Mesendoderm (in vitro differentiated cells): Measurements from ENCODE around the gene KDELR1.
"Not testable (repeated sequence)": the region's sequence is repeated elsewhere in the genome, so short reads cannot be mapped to it uniquely, and the experiment has no call there.

Experiments used
- DNase-seq: peaks from one replicate; pipeline ENCODE4 v3.0.0; 2013
- H2AK5ac ChIP-seq: 2 replicates; pipeline ENCODE4 v1.6.1; 2013; ENCODE audit warnings: low read length, inconsistent platforms
- H2BK120ac ChIP-seq: 2 replicates; pipeline ENCODE4 v1.6.1; 2013; ENCODE audit warnings: low read depth, mild to moderate bottlenecking, low read length, moderate library complexity, mixed read lengths
- H2BK15ac ChIP-seq: replicated peaks from 2 replicates; pipeline ENCODE4 v1.6.1; 2013; ENCODE audit warnings: low read depth, mild to moderate bottlenecking, moderate library complexity
- H2BK5ac ChIP-seq: 2 replicates; pipeline ENCODE4 v1.6.1; 2013; ENCODE audit warnings: low read length, inconsistent platforms
- H3K18ac ChIP-seq: 2 replicates; pipeline ENCODE4 v1.6.1; 2013; ENCODE audit warnings: mild to moderate bottlenecking, low read length, mixed read lengths
- H3K23ac ChIP-seq: one replicate; pipeline ENCODE4 v1.6.1; 2013; ENCODE audit warnings: low read length
- H3K27ac ChIP-seq: 2 replicates; pipeline ENCODE4 v1.5.1; 2013; ENCODE audit warnings: low read depth, mild to moderate bottlenecking, inconsistent platforms, low read length, moderate library complexity
- H3K27me3 ChIP-seq: 2 replicates; pipeline ENCODE4 v1.6.1; 2013; ENCODE audit warnings: low read length, control low read depth, mild to moderate bottlenecking, inconsistent platforms; ENCODE audit not compliant: insufficient read depth, poor library complexity
- H3K36me3 ChIP-seq: 2 replicates; pipeline ENCODE4 v1.6.1; 2013; ENCODE audit warnings: low read length, inconsistent platforms; ENCODE audit not compliant: control insufficient read depth, insufficient read depth
- H3K4ac ChIP-seq: one replicate; pipeline ENCODE4 v1.6.1; 2013; ENCODE audit warnings: low read depth, mild to moderate bottlenecking, low read length, moderate library complexity
- H3K4me1 ChIP-seq: 2 replicates; pipeline ENCODE4 v1.6.1; 2013; ENCODE audit warnings: low read depth, low read length, inconsistent platforms; ENCODE audit not compliant: control insufficient read depth
- H3K4me2 ChIP-seq: 2 replicates; pipeline ENCODE4 v1.6.1; 2013; ENCODE audit warnings: low read length
- H3K4me3 ChIP-seq: 2 replicates; pipeline ENCODE4 v1.5.1; 2013; ENCODE audit warnings: mild to moderate bottlenecking, low read length
- H3K56ac ChIP-seq: one replicate; pipeline ENCODE4 v1.6.1; 2013; ENCODE audit warnings: low read length
- H3K79me1 ChIP-seq: 2 replicates; pipeline ENCODE4 v1.6.1; 2013; ENCODE audit warnings: low read length, inconsistent platforms
- H3K79me2 ChIP-seq: 2 replicates; pipeline ENCODE4 v1.6.1; 2013; ENCODE audit warnings: mild to moderate bottlenecking, low read length; ENCODE audit not compliant: control insufficient read depth, insufficient read depth
- H3K9ac ChIP-seq: 2 replicates; pipeline ENCODE4 v1.6.1; 2013; ENCODE audit warnings: low read length, inconsistent platforms
- H4K5ac ChIP-seq: one replicate; pipeline ENCODE4 v1.6.1; 2013; ENCODE audit warnings: low read length
- H4K8ac ChIP-seq: one replicate; pipeline ENCODE4 v1.6.1; 2013; ENCODE audit warnings: low read depth, mild to moderate bottlenecking, control low read depth, low read length, moderate library complexity
- WGBS: extraction: QIAGEN DNeasy Blood & Tissue Kit; methylation state at CpG from one replicate; pipeline ENCODE4 v1.1.7; 2013; ENCODE audit warnings: low lambda C conversion rate, missing lambda C conversion rate; ENCODE audit not compliant: insufficient coverage; ENCODE audit errors: extremely low coverage; 5-methylcytosine and 5-hydroxymethylcytosine counted together

The KDELR1 gene

GRCh38 chr19:48373567-48373966 lies 17.8 kb downstream of the KDELR1 start:
- no peak overlapping the region for H3K23ac ChIP-seq
- H3K79me2 ChIP-seq: no peaks in the 10 kb centered on the region
- H3K9ac ChIP-seq: no peak overlapping the region
- no peak overlapping the region for H2BK120ac ChIP-seq
- no peak overlapping the region for H4K8ac ChIP-seq
- H2BK15ac ChIP-seq: no peak overlapping the region
- no peak overlapping the region for H3K27ac ChIP-seq
- H3K4me1 ChIP-seq: no peaks in the 10 kb centered on the region
- H3K36me3 ChIP-seq: no peaks in the 10 kb centered on the region
- no peak overlapping the region for H3K4me3 ChIP-seq
- no peak overlapping the region for H3K4me2 ChIP-seq
- H2BK5ac ChIP-seq: no peak overlapping the region
- H4K5ac ChIP-seq: no peak overlapping the region
- no peaks in the 10 kb centered on the region for H3K27me3 ChIP-seq
- no peak overlapping the region for H3K4ac ChIP-seq
- DNase-seq: no peak
- H2AK5ac ChIP-seq: no peak overlapping the region
- WGBS: no CpG with 5 or more reads among the region's 11 CpGs
- no peak overlapping the region for H3K56ac ChIP-seq
- H3K18ac ChIP-seq: no peak overlapping the region
- no peaks in the 10 kb centered on the region for H3K79me1 ChIP-seq

- Histone ChIP-seq H3K4me1 (no peaks in the 10 kb centered on the region), H3K4me3 (no peak overlapping the region), H2AK5ac (no peak overlapping the region), H2BK120ac (no peak overlapping the region), H4K5ac (no peak overlapping the region), H3K9ac (no peak overlapping the region), H3K79me2 (no peaks in the 10 kb centered on the region), H3K56ac (no peak overlapping the region), H3K79me1 (no peaks in the 10 kb centered on the region), H3K27me3 (no peaks in the 10 kb centered on the region), H3K18ac (no peak overlapping the region), H3K4ac (no peak overlapping the region), H2BK15ac (no peak overlapping the region), H3K27ac (no peak overlapping the region), H3K36me3 (no peaks in the 10 kb centered on the region), H2BK5ac (no peak overlapping the region), H3K23ac (no peak overlapping the region), H3K4me2 (no peak overlapping the region), H4K8ac (no peak overlapping the region)
- no CpG with 5 or more reads among the region's 4 CpGs for WGBS
- DNase-seq: no peak
These were observed 18.4 kb downstream of the KDELR1 start for GRCh38 chr19:48372904-48373303.

GRCh38 chr19:48371771-48372170 lies 19.6 kb downstream of the KDELR1 start:
- not testable (repeated sequence) for H2AK5ac ChIP-seq, H3K79me2 ChIP-seq, H4K5ac ChIP-seq, H3K9ac ChIP-seq, H3K4me1 ChIP-seq, H3K36me3 ChIP-seq, H2BK120ac ChIP-seq, H2BK15ac ChIP-seq, H4K8ac ChIP-seq, H3K79me1 ChIP-seq, H3K4me3 ChIP-seq, H3K56ac ChIP-seq, H3K27ac ChIP-seq, H2BK5ac ChIP-seq, H3K4ac ChIP-seq, H3K27me3 ChIP-seq, DNase-seq, H3K18ac ChIP-seq, H3K23ac ChIP-seq, H3K4me2 ChIP-seq
- WGBS: no CpG with 5 or more reads among the region's 5 CpGs

GRCh38 chr19:48371367-48371766 lies 20.0 kb downstream of the KDELR1 start:
- WGBS: no CpG with 5 or more reads among the region's 7 CpGs
- no peak for DNase-seq
- no peak overlapping the region for H3K9ac ChIP-seq

GRCh38 chr19:48370955-48371354 lies 20.4 kb downstream of the KDELR1 start:
- Histone ChIP-seq H3K56ac (no peak overlapping the region), H3K4ac (no peak overlapping the region)
- no CpG with 5 or more reads among the region's 4 CpGs for WGBS

More at GRCh38 chr19:48371367-48371766, 20.0 kb downstream of the KDELR1 start:
- Histone ChIP-seq H3K36me3 (no peaks in the 10 kb centered on the region), H4K8ac (no peak overlapping the region), H3K27ac (no peak overlapping the region), H3K56ac (no peak overlapping the region), H3K79me1 (no peaks in the 10 kb centered on the region), H3K4me1 (no peaks in the 10 kb centered on the region), H3K27me3 (no peaks in the 10 kb centered on the region), H2BK15ac (no peak overlapping the region), H3K4ac (no peak overlapping the region), H2BK5ac (no peak overlapping the region), H4K5ac (no peak overlapping the region), H3K4me2 (no peak overlapping the region), H3K23ac (no peak overlapping the region), H3K4me3 (no peak overlapping the region), H3K18ac (no peak overlapping the region), H2BK120ac (no peak overlapping the region), H3K79me2 (no peaks in the 10 kb centered on the region), H2AK5ac (no peak overlapping the region)

GRCh38 chr19:48368936-48369335 lies 22.4 kb downstream of the KDELR1 start:
- Histone ChIP-seq H3K4me2 (no peak overlapping the region), H3K9ac (no peak overlapping the region), H2BK120ac (no peak overlapping the region), H4K8ac (no peak overlapping the region), H3K56ac (no peak overlapping the region), H2AK5ac (no peak overlapping the region), H3K27me3 (no peaks in the 10 kb centered on the region), H3K79me1 (no peaks in the 10 kb centered on the region), H3K36me3 (no peaks in the 10 kb centered on the region), H3K4me1 (peaks cover 3% of the 10 kb centered on the region), H2BK15ac (no peak overlapping the region), H3K79me2 (no peaks in the 10 kb centered on the region), H4K5ac (no peak overlapping the region), H3K4ac (no peak overlapping the region), H3K23ac (no peak overlapping the region), H3K27ac (no peak overlapping the region), H3K4me3 (no peak overlapping the region), H2BK5ac (no peak overlapping the region), H3K18ac (no peak overlapping the region)
- no CpG with 5 or more reads among the region's 14 CpGs for WGBS
- no peak for DNase-seq

More at GRCh38 chr19:48370955-48371354, 20.4 kb downstream of the KDELR1 start:
- no peak overlapping the region for H2AK5ac ChIP-seq
- no peaks in the 10 kb centered on the region for H3K79me2 ChIP-seq
- H3K23ac ChIP-seq: no peak overlapping the region
- no peaks in the 10 kb centered on the region for H3K79me1 ChIP-seq
- H3K4me2 ChIP-seq: no peak overlapping the region
- H3K18ac ChIP-seq: no peak overlapping the region
- DNase-seq: no peak
- H3K4me1 ChIP-seq: no peaks in the 10 kb centered on the region
- no peak overlapping the region for H4K5ac ChIP-seq
- no peak overlapping the region for H3K9ac ChIP-seq
- H2BK5ac ChIP-seq: no peak overlapping the region
- no peak overlapping the region for H3K4me3 ChIP-seq
- H3K36me3 ChIP-seq: no peaks in the 10 kb centered on the region
- H3K27ac ChIP-seq: no peak overlapping the region
- no peaks in the 10 kb centered on the region for H3K27me3 ChIP-seq
- no peak overlapping the region for H2BK120ac ChIP-seq
- H2BK15ac ChIP-seq: no peak overlapping the region
- H4K8ac ChIP-seq: no peak overlapping the region
